Karpas-422 (cell line): ENCODE data around the gene PERM1. TPM values are rescaled to one million over a fixed set of nuclear protein-coding genes. Genes with fewer than 3 reads are reported as not detected.

Experiments used
- small RNA-seq: library from RNA; depleted of rRNA; stranded (forward); fragments of <200 nt; gene quantifications from one replicate; pipeline ENCODE3, GENCODE V24; 2014
- total RNA-seq: library from RNA; depleted of rRNA; stranded (reverse); fragments of >200 nt; shearing (Covaris generic); gene quantifications from 2 replicates; pipeline ENCODE4 v1.2.3, GENCODE V29; 2014; ENCODE audit warnings: low replicate concordance; rRNA removed

PERM1 gene
- total RNA-seq, 1 experiment from 2014 or later, result not detected

Small RNA genes lying within 50 kb of the gene (small RNA-seq; reads per million reads assigned to genes)
- not detected for gene AL645608.3

Other genes with a start within 250 kb of the PERM1 start
- not detected in 2 replicates for gene SAMD11, start 58.2 kb downstream of the PERM1 start, total RNA-seq
- gene NOC2L, start 22.8 kb downstream of the PERM1 start, total RNA-seq, result 32.5 and 63.5 TPM in 2 replicates
- 13.9 and 21.2 TPM in 2 replicates for gene KLHL17, start 21.5 kb downstream of the PERM1 start, total RNA-seq
- gene PLEKHN1, start 15.6 kb downstream of the PERM1 start, total RNA-seq, result 0.72 TPM in 1 of 2 replicates, not detected in the other
- not detected in 2 replicates for gene HES4, start 18.0 kb upstream of the PERM1 start, total RNA-seq
- gene ISG15, start 31.4 kb upstream of the PERM1 start, total RNA-seq, result 102 and 127 TPM in 2 replicates
- 2.4 and 8.4 TPM in 2 replicates for gene AGRN, start 38.0 kb upstream of the PERM1 start, total RNA-seq
- gene RNF223, start 92.2 kb upstream of the PERM1 start, total RNA-seq, result not detected in 2 replicates
- gene C1orf159, start 134.0 kb upstream of the PERM1 start, total RNA-seq, result 10.2 and 10.4 TPM in 2 replicates
- 0.18 TPM in 1 of 2 replicates, not detected in the other for gene TTLL10, start 191.8 kb upstream of the PERM1 start, total RNA-seq
- gene TNFRSF18, start 224.5 kb upstream of the PERM1 start, total RNA-seq, result 0.30 and 0.90 TPM in 2 replicates
- gene TNFRSF4, start 232.1 kb upstream of the PERM1 start, total RNA-seq, result not detected in 2 replicates
- gene SDF4, start 249.9 kb upstream of the PERM1 start, total RNA-seq, result 25.6 and 42.0 TPM in 2 replicates